Mammary microvascular endothelial cell (primary cell): ENCODE data around the gene NUDT12. TPM values are rescaled to one million over a fixed set of nuclear protein-coding genes. Genes with fewer than 3 reads are reported as not detected.

Experiments
- total RNA-seq: library from RNA; depleted of rRNA; stranded (reverse); fragments of >200 nt; gene quantifications from 2 replicates; pipeline ENCODE4 v1.2.3, GENCODE V29; 2015

The NUDT12 gene
- 3.1 and 4.0 TPM in 2 replicates for total RNA-seq

GRCh38 chr5:103562453-103563157 lies at the start of gene NUDT12:
Gene NUDT12 (minus strand): TSS chr5:103562789. CDS start chr5:103560248, 2,541 bp downstream.

